Large intestine (tissue), 3 donors: ENCODE measurements around the gene KIRREL3. TPM values are rescaled to one million over a fixed set of nuclear protein-coding genes. Genes with fewer than 3 reads are reported as not detected.

Experiments
- DNase-seq, 2 donors: peaks; one replicate each; pipeline versions ENCODE4 v3.0.0 to v3.0.0-alpha.2; 2013
- H3K27ac ChIP-seq: one replicate; pipeline ENCODE4 v1.5.1; 2013; ENCODE audit warnings: low read length
- H3K27me3 ChIP-seq: 2 replicates; pipeline ENCODE4 v1.6.1; 2013; ENCODE audit warnings: low read length; ENCODE audit not compliant: control insufficient read depth, insufficient read depth
- H3K36me3 ChIP-seq: 2 replicates; pipeline ENCODE4 v1.6.1; 2013; ENCODE audit warnings: low read length; ENCODE audit not compliant: control insufficient read depth, insufficient read depth
- H3K4me1 ChIP-seq: one replicate; pipeline ENCODE4 v1.6.1; 2013; ENCODE audit warnings: low read length; ENCODE audit not compliant: control insufficient read depth, insufficient read depth
- H3K4me3 ChIP-seq: one replicate; pipeline ENCODE4 v1.5.1; 2013; ENCODE audit warnings: low read length
- H3K9me3 ChIP-seq: one replicate; pipeline ENCODE4 v1.6.1; 2013; ENCODE audit warnings: mild to moderate bottlenecking, low read depth, low read length, moderate library complexity; ENCODE audit not compliant: control insufficient read depth
- WGBS: methylation state at CpG from one replicate; pipeline ENCODE4 v1.1.5; 2013; ENCODE audit warnings: low lambda C conversion rate; ENCODE audit not compliant: insufficient coverage; 5-methylcytosine and 5-hydroxymethylcytosine counted together
- polyA plus RNA-seq: library from polyadenylated mRNA; unstranded; fragments of 120-200 nt; gene quantifications from one replicate; pipeline ENCODE4 v1.2.1, GENCODE V29; 2013

The KIRREL3 gene
- polyA plus RNA-seq, 1 donor: 0.96 TPM

DNA sequence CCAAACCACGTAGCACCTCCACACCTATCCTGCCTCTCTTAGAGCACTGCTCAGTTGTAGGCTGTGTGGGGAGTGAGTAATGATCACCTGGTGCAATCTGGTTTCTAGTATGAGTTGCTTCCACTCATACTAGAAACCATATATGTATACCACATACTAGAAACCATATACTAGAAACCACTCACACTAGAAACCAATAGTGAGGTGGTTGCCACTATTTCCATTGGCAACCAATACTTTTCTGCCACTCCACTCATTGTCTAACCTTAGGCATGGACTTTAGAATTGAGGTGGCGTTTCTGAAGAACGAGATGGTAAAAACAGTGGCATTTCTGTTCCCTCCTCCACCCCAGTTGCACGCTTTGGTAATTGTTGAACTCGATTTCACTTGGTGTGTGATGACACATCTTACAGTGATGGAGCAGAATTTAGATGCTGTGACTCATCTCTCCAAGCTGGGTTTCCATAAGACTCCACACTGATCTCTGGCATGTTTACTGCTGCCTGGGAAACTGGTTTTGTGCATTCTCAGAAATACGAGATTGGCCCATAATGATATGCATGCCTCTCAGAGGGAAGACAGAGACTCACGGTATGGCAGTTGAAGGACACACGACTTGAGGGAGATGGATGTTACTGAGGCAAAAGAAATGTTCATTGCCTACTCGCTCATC, 82.9 kb downstream of the KIRREL3 start:
- Histone ChIP-seq H3K27me3 (no peaks in the 10 kb centered on the region), H3K27ac (no peak overlapping the region), H3K4me1 (no peaks in the 10 kb centered on the region), H3K36me3 (no peaks in the 10 kb centered on the region), H3K4me3 (no peak overlapping the region), H3K9me3 (no peaks in the 10 kb centered on the region)
- 100% methylated on average over 1 of the region's 9 CpGs for WGBS
- DNase-seq: no peak

DNA sequence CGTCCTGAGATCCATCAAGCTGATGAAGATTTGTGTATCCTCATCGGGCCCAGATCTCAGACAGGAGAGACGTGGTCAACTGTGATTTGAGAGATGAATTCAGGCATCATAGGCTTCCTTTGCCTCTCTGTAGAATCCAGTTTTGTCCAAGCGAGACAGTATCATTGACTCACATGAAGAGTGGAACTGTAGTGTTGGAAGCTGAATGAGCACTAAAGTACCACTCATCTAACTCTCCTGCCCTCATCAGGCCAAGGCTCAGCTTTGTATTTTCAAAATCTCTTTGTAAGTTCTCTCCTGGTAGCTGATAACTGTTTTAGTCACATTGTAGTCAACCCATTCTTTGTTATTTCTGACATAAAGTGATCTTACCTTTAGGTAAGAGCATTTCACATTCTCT, 85.1 kb downstream of the KIRREL3 start:
- Histone ChIP-seq H3K9me3 (no peaks in the 10 kb centered on the region), H3K36me3 (no peaks in the 10 kb centered on the region), H3K27ac (no peak overlapping the region), H3K4me1 (no peaks in the 10 kb centered on the region), H3K27me3 (no peaks in the 10 kb centered on the region), H3K4me3 (no peak overlapping the region)
- DNase-seq: no peak
- no CpG with 5 or more reads among the region's 4 CpGs for WGBS

DNA sequence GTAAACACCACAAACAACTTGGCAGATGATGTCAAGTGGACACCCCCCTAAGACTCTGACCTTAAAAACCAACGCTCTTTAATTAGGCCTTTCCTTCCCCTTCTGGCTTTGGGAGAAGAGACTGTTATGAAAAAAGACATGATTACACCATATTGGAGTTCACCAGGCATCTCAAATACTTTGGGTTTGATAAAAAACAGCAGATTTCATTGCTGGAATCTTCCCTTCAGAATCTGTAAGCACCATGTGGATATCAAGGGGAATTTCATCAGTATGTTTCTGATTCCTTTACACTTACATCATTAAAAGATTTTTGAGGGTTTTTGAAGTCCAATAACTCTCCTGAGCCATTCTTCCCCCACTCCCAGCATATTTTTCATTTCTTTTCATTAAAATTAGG, 85.6 kb downstream of the KIRREL3 start:
- H3K27me3 ChIP-seq: no peaks in the 10 kb centered on the region
- H3K9me3 ChIP-seq: no peaks in the 10 kb centered on the region
- WGBS: no CpG with 5 or more reads among the region's 1 CpG

DNA sequence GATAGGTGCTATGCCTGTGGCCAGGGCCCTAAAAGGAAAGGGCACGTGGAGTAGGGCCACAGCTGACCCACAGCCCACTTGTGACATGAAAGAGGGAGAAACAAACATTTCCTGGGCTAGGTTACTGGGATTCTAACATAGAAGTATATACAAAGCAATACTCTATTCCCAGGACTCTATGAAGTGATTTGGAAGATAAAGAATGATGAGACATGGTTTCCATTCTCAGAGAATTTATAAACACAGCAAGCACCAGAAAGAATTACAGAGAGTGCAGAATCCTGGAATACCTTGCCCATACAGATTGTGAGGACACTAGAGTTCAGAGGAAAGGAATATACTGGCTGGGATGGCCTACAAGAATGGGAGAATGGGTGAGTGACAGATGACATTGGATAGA, 86.4 kb downstream of the KIRREL3 start:
- H3K27ac ChIP-seq: no peak overlapping the region
- no peak for DNase-seq
- no peaks in the 10 kb centered on the region for H3K36me3 ChIP-seq
- no peaks in the 10 kb centered on the region for H3K27me3 ChIP-seq
- no peaks in the 10 kb centered on the region for H3K9me3 ChIP-seq
- WGBS: 17% methylated on average over 1 of the region's 1 CpG
- no peak overlapping the region for H3K4me3 ChIP-seq
- no peaks in the 10 kb centered on the region for H3K4me1 ChIP-seq

More for the DNA sequence above, 85.6 kb downstream of the KIRREL3 start:
- Histone ChIP-seq H3K36me3 (no peaks in the 10 kb centered on the region), H3K4me1 (no peaks in the 10 kb centered on the region), H3K4me3 (no peak overlapping the region), H3K27ac (no peak overlapping the region)
- DNase-seq: no peak

DNA sequence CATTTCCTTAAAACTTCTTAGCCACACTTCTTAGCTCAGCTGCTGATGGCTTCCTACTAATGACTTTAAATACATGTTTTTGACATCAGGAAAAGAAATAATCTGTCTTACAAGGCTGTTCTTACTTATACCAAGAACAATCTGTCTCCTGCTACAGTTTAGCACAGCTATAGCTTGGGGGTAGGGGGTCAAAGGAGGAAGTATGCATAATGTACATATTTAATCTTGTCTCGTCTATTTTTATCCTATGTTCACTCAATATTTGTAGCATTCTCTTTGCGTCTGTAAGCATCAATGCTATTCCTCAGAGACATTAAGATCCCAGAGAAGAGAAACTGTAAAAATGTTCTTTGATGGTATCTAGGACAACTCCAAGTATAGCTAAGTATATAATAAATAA, 96.0 kb downstream of the KIRREL3 start:
- no peak for DNase-seq
- no peaks in the 10 kb centered on the region for H3K27me3 ChIP-seq
- H3K36me3 ChIP-seq: no peaks in the 10 kb centered on the region
- no peaks in the 10 kb centered on the region for H3K9me3 ChIP-seq
- H3K27ac ChIP-seq: no peak overlapping the region
- no peak overlapping the region for H3K4me3 ChIP-seq
- H3K4me1 ChIP-seq: no peaks in the 10 kb centered on the region
- 100% methylated on average over 1 of the region's 2 CpGs for WGBS

DNA sequence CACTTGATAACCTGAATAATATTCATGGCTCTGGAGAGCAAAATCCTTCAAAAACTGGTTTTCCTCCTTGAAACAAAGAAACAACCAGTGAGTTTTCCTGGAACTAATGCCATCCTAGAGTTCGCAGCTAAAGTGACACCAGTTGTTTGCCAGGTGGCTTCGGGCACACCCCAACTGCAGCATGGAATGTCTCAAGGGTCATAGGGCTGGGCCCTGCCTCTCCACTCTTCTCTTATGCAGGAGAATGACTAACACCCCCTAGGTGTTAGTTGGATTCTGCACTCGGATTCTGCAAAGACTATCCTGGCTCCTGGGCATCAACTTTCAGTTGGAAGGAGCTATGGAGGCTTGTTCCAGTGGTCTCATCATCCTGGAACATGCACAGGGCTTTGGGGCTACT, 98.8 kb downstream of the KIRREL3 start:
- no CpG with 5 or more reads among the region's 3 CpGs for WGBS
- no peak for DNase-seq
- H3K9me3 ChIP-seq: no peaks in the 10 kb centered on the region

DNA sequence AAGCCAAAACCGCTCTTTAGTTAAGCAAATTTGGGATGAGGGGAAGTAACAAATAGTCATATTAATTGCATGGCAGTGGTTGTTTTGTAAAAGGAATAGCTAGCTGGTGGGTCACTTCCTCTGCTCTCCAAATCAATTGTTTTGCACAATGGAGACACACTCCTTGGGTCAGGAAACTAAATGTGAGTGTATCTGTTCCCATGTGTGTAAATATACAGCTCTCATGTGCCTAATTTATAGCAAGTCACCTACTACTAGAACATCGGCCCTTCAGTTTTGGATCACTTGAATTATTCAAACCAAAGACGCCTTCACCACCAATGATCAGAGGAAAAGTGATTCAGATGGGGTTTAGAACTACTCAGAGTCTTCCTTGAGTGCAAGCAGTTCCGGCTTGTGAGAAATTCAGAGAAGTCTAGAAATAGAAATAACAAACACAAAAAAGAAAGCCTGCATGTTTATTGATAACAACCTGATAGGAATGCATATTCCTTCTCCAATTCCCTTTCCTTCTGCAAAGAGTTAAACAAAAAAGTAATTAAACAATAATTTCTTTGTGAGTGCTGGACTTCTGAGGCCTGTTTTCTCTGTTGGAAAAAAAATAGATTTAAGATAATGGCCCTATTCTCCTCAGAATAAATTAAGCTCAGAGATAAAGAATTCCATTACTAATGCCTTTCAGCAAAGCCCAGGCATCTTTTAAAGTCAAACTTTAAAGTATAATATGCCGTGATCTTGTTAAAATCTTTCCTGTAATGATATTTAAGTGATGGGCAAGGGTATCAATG, 100.4 kb downstream of the KIRREL3 start:
- no peak for DNase-seq
- WGBS: 100% methylated on average over 1 of the region's 5 CpGs

More for the DNA sequence above, 98.8 kb downstream of the KIRREL3 start:
- Histone ChIP-seq H3K4me3 (no peak overlapping the region), H3K27ac (no peak overlapping the region), H3K4me1 (no peaks in the 10 kb centered on the region), H3K36me3 (no peaks in the 10 kb centered on the region), H3K27me3 (peaks cover 3% of the 10 kb centered on the region)

DNA sequence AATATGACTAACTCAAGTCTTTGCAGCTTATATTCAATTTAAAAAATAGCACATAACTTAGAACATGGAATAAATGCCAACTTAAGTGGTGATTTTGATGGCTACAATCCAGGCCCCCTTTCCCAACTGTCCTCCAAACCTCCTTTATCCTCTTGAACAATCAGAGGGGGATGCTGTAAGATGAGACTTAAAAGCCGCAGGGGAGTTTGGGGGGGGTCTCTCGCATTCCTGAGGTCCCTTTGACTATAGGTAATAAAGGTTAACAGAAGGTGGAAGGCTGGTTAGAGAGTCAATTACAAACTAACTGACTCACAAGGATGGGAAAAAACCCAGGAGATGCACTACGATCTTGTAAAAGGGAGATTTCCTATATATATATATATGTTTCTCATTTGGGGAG, 101.8 kb downstream of the KIRREL3 start:
- Histone ChIP-seq H3K4me3 (no peak overlapping the region), H3K9me3 (no peaks in the 10 kb centered on the region), H3K36me3 (no peaks in the 10 kb centered on the region), H3K27ac (no peak overlapping the region), H3K27me3 (peaks cover 3% of the 10 kb centered on the region), H3K4me1 (no peaks in the 10 kb centered on the region)
- DNase-seq: no peak
- WGBS: no CpG with 5 or more reads among the region's 3 CpGs

More for the DNA sequence above, 100.4 kb downstream of the KIRREL3 start:
- Histone ChIP-seq H3K4me3 (no peak overlapping the region), H3K36me3 (no peaks in the 10 kb centered on the region), H3K27ac (no peak overlapping the region), H3K27me3 (peaks cover 3% of the 10 kb centered on the region), H3K9me3 (no peaks in the 10 kb centered on the region), H3K4me1 (no peaks in the 10 kb centered on the region)

DNA sequence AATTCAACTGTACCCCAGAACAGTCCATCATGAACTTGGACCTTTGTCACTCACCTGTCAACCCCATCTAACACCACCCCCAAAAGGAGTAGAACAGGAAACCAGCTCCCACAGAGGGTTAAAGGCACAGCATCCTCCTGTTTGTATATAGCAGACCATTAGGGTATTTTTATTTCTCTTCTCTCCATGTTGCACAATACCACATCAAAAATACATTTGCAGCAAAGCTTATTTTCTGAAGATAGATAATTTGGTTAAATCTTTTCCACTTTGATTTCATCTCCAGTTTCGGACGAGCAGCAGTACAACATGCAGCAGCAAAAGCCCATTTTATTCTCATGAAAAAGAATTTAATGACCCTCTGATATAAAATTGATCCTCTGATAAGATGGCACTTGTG, 103.1 kb downstream of the KIRREL3 start:
- Histone ChIP-seq H3K9me3 (no peaks in the 10 kb centered on the region), H3K27ac (no peak overlapping the region), H3K4me1 (no peaks in the 10 kb centered on the region), H3K27me3 (peaks cover 3% of the 10 kb centered on the region), H3K4me3 (no peak overlapping the region), H3K36me3 (no peaks in the 10 kb centered on the region)
- 75% methylated on average over 2 of the region's 2 CpGs for WGBS
- no peak for DNase-seq

DNA sequence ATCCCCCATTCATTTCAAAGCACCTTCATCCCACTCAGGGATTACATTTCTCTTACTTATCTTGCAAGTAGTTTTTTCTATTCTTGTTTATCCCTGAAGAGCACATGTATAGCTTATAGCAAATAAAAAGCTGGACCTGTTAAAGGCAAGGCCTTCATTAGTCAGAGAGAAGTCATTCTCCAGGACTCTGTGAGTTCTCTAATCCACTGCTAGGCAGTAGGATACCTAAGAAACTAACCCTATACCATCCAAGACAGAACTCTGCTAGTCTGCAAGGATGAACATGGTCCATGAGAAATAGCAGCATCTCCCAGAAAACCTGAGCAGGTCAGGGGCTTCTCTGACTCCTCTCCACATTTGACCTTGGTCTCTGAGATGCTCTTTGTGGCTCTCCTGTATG, 104.5 kb downstream of the KIRREL3 start:
- H3K27ac ChIP-seq: no peak overlapping the region
- H3K36me3 ChIP-seq: no peaks in the 10 kb centered on the region
- no peak for DNase-seq
- H3K4me3 ChIP-seq: no peak overlapping the region
- H3K27me3 ChIP-seq: peaks cover 3% of the 10 kb centered on the region
- no peaks in the 10 kb centered on the region for H3K4me1 ChIP-seq
- H3K9me3 ChIP-seq: no peaks in the 10 kb centered on the region

DNA sequence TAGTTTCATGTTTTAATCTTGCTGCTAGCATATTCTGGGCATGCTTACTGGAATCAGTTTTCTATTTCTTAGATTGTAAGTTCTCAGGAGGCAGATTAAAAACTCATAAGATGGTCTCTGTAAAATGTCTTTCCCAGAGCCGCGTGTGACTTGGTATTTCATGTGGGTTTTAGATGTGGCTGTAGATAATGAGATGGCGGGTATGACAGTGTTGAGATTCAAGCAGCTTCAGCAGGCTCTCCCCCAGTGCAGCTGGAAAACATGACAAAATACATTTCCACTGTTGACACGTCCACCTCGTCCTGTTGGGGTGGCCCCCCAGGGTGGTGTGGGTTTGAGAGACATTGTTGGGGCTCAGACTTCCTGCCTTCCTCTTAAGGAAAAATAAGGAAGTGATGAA, 106.8 kb downstream of the KIRREL3 start:
- no peak overlapping the region for H3K4me3 ChIP-seq
- no CpG with 5 or more reads among the region's 5 CpGs for WGBS
- H3K9me3 ChIP-seq: no peaks in the 10 kb centered on the region
- no peak overlapping the region for H3K27ac ChIP-seq
- no peaks in the 10 kb centered on the region for H3K36me3 ChIP-seq
- no peaks in the 10 kb centered on the region for H3K4me1 ChIP-seq
- peaks cover 1% of the 10 kb centered on the region for H3K27me3 ChIP-seq
- DNase-seq: no peak
